PFSK-1 (cell line): ENCODE data around the gene PTGFRN.

ENCODE experiments used
- POLR2AphosphoS5 ChIP-seq: IDR thresholded peaks from 2 replicates; pipeline ENCODE4 v1.6.1; 2012; ENCODE audit warnings: low read depth, mild to moderate bottlenecking, control low read depth, low read length, moderate library complexity
- SIN3A ChIP-seq: IDR thresholded peaks from 2 replicates; pipeline ENCODE4 v1.6.1; 2012; ENCODE audit warnings: mild to moderate bottlenecking, low read length, moderate library complexity, borderline replicate concordance; ENCODE audit not compliant: insufficient read depth

GRCh38 chr1:116882866-116883265, 26.9 kb upstream of the PTGFRN start:
- no peak for TF ChIP-seq POLR2AphosphoS5
- no peak for TF ChIP-seq SIN3A
